GM03348 (cell line): Measurements from ENCODE around the gene PLS1.
"Not testable (repeated sequence)": the region's sequence is repeated elsewhere in the genome, so short reads cannot be mapped to it uniquely, and the experiment has no call there.

ENCODE experiments used
- DNase-seq: peaks from one replicate; pipeline ENCODE4 v3.0.0; 2012; ENCODE audit warnings: low spot score

Gene PLS1

DNA sequence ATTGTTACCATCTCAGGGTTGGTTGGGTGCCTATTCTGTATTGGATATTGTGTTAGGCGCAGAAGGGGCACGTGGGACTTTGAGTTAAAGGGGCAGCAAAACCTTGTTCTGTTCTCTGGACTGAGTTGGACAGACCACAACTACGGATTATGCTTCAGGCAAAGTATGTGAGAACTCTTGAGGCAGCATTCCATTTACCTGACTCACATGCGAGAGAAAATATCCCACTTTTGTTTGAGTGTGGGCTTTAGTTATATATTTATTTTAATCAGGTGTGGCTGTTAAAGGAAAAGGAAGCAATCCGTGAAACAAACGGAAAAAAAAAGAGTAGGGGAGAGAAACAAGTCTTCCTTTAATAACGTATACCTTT lies 627 bp upstream of the PLS1 start:
- DNase-seq, result peak; percentile 51

DNA sequence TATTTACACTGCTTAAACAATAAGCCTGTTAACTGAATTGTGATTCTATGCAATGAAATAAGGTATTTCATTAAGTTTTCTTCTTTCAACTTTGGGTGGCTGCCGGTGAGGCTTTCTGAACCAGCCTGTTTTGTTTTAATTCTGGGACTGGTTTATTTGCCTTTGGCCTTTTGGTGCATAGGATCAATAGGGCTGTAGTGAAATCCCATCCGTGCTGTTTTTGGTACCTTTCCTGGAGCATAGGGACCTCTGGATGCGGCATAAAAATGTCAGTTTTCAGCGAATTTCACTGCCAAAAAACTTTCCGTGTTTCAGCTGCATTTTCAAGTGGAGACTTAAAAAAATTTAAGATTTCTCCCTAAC lies 514 bp downstream of the PLS1 start:
- DNase-seq, result no peak

DNA sequence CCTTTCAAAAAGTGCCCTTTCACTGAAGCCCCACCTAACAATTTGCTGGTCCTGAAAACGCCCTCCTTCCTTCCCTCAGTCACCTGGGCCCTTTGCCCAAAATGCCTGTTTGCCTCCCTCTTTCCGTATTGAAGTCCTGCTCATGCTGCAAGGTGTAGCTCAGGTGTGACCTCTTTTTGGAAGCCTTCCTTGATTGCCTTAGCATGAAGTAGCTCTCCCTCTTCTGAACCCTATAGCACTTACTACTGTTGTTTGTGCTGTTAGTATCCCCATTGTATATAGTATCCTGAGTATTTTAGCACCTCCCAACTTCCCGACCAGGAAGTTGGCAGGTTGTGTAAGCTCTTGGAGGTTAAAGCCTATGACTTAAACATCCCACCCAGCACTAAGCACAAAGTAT lies 1.7 kb downstream of the PLS1 start:
- DNase-seq, result no peak

DNA sequence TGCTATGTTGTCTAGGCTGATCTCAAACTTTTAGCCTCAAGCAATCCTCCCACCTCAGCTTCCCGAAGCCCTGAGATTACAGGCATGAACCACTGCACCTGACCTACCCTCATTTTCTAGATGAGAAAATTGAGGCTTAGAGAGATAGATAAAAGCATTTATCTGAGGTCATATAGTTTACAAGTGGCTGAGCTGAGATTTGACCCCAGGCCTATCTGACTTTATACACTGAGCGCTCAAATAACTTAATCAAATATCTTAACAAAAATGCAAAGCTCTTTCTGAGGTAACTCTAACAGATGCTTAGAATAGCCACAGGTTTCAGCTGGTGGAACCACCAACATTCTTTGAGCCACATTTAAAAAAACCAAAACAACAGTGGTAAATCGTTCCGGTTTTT lies 5.5 kb downstream of the PLS1 start:
- no peak for DNase-seq

DNA sequence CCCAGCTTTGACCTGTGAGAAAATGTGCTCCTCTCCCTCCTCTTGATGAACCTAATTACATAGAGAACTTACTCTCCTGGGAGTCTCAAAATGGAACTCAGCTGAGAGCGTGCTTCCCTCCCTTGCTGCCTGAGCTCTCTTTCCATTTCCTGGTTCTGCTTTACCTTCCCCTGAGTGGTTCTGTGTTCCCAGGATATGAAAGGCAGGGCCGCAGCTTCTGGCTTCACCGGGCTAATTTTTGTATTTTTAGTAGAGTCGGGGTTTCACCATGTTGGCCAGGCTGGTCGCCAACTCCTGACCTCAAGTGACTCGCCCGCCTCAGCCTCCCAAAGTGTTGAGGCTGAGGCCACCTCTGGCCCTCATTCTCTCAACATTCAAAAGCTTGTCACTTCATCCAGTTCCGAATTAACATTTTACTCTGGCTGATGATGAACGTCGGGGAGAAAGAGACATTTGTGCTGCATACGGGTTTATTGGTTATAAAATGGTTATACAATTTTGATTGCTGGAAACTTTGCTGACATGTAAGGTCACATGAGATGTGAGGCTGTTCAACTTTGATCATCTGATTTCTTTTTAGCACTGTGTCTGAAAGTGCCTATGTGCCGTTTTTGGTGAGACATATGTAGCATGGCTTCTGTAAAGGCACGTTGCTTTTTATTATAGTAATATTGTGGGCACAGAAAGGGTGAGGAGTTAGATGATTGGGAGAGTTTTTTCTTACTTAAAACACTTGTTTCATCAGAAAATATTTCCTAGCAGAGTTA lies 6.6 kb downstream of the PLS1 start:
- no peak for DNase-seq

DNA sequence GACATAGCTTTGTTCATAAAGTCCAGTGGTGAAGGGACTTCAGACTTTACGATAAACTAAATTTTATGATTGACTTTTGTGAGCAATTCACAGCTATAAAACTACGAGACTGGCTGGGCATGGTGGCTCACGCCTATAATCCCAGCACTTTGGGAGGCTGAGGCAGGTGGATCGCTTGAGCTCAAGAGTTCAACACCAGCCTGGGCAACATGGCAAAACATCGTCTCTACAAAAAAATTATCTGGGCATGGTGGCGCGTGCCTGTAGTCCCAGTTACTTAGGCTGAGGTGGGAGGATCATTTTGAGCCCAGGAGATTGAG lies 7.2 kb downstream of the PLS1 start:
- DNase-seq, result not testable (repeated sequence)

DNA sequence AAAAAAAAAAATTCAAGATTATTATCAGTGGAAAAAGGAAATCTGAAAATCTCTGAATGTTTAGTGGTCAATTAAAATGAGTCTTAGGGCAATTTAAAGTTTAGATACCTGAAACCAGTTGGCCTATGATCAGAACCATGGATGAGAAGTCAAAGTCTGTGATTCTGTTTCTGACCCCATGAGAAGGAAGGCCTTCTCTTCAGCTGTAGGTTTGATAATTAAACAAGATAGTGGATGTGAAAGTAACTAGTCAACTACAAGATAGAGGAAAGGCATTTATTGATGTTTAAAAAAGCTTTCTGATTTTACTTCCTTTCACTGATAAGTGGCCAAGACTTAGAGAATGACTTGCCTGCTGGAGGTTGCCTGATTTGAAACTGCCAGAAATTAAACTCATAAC lies 8.7 kb downstream of the PLS1 start:
- no peak for DNase-seq

DNA sequence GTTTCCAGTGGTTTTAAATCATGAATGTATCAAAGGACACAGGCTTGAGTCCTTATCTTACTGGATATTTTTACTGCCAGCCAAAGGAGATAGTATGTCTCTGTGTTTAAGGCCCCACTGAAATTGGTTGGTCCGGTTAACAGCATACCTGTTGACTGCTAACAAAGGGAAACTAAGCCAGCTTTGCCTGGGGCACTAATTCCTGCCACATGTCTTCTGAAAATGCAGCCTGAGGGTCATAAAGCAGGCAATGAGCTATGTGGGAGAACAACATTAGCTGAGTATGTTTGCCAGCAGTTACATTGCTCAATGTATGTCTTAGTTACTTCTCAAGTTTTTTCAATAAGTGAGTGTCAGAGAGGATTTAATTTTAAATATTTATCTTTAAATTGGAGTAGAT lies 12.4 kb downstream of the PLS1 start:
- no peak for DNase-seq

DNA sequence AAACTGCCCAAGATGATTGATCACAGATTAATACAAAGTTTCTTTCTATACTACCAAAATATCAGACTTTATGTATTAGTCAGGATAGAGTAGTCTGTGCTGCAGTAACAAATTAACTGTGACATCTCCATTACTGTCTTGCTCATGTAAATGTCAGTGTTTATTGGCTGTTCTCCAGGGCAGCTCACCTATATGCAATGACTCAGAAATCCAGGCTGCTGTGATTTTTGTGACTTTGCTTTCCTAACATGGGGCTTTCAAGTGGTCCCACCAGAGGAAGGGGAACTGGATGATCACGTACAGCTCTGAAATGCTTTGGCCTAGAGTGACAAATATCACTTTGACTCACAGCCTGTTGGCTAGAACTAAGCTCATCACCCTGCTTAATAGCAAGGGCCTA lies 12.9 kb downstream of the PLS1 start:
- DNase-seq, result no peak

DNA sequence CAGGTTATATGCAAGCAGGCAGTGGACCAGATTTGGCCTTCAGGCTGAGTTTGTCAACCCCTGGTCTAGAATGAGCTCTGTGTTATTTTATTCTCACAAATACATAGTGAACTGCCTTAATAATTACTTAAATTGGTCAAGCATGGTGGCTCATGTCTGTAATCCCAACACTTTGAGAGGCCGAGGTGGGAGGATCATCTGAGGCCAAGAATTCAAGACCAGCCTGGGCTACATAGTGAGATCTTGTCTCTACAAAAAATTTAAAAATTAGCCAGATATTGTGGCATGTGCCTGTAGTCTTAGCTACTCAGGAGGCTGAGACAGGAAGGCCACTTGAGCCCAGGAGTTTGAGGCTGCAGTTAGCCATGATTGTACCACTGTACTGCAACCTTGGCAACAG lies 15.0 kb downstream of the PLS1 start:
- DNase-seq, result no peak

DNA sequence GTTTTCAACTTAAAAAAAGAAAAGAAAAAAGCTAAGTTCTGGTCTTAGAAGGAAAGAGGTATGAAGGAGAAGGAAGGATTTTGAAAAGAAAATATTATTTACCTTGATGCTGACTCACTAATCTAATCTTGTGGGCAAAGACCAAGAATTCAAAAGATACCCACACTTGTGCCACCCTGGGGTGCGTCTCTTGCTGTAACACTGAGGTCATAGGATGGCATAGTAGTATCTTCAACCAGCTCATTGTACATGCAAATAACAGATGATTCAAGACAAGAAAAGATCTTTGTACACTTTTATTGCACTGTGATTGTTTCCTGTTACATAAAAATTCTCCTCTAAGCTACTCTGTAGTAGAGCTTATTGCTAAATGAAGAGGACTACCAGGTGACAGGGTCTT lies 17.3 kb downstream of the PLS1 start:
- no peak for DNase-seq

DNA sequence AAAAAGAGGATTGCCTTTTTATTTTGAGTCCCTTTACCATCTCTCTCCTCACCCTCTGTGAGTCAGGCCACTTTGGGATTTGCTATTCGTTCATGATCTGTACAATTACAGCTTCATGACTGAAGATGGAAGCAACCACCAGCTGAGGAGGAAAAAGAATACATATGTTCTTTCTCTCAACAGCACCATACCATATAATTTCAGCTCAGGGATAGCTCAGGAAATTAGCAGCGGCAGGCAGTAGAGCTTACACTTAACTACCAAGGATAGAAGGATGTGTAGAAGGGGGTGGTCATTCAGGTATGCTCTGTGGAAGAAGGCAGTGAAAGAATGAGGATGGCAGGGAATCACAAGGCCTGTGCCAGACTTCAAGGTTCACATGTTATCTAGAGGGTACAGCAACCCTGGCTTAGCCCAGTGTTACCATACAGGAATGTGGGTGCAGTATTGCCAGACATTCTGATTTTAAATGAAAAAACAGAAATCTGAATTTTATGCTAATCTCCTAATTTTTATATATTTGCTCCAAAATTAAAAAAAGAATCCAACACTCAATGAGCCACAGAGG lies 17.9 kb downstream of the PLS1 start:
- no peak for DNase-seq

DNA sequence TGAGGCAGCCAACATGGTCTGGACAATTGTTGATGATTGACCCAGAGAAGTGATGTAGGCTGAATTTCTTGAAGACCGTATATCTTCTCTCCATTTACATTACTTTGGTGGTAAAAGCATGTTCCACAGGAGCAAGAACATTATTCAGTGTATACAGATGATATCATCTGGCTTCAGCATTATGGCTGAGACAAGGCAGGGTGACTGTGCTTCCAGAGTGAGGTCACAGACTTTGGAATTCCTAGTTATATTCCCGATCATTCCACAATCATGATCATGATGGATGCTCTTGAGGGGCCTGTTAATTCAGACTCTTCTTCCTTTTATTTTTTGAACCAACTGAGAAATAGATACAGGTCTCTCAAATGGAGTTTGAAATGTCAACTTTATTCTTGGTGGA lies 19.0 kb downstream of the PLS1 start:
- no peak for DNase-seq

DNA sequence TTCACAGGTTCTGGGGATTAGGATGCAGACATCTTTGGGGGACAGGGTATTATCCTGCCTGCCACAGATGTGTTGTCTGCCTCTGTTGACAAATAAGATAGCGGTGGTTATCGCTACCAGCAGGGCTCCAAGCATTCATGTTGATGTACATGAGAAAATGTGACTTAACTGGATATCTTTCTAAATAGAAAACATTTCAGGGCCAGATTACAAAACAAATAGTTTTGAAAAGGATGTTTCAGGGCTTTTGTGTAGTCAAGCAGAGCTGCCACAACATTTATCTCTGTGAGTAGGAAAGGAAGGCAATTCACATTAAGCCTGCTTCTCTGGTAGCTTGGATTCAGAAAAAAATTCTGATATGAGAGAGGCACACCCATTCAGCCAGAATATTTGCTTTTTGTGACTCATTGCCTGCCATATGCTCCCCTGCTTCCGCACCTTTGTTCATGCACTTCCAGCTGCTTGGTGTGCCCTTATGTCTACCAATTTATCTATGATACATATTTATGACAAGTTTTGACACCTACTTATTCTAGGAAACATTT lies 22.8 kb downstream of the PLS1 start:
- DNase-seq, result no peak

DNA sequence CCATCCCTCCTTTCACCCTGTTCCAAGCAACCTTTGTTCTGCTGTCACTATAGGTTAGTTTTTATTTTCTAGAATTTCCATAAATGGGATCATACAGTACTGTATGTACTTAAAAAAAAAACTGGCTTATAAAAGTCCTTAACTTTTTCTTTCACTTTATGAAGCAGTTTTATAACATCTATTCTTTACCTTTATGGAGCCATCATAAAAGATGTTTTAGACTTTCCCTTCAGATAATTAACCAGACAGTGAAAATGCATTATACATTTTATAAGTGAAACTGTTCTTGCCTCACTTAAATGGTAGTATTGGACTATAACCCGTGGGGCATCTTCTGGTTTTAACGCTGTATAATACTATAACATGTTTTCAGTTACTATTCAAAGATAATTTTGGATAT lies 26.2 kb downstream of the PLS1 start:
- no peak for DNase-seq

DNA sequence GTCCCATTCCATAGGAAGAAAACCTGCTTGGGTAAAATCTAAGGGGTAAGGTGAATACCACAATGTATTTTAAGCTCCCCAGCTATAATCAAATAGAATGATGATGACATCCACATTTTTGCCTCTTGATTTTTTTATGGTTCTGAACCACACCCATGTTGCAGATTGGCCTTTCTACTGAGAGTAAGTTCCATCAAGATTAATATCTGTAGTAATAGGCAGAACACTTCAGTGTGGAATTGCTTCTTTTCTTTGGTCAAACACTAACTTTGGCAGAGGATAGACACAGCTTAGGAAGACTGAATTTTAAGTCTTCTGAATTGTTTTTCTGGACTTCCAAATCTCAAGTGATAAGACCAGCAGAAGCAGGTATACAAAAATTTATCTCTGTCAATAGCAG lies 27.0 kb downstream of the PLS1 start:
- DNase-seq, result no peak

DNA sequence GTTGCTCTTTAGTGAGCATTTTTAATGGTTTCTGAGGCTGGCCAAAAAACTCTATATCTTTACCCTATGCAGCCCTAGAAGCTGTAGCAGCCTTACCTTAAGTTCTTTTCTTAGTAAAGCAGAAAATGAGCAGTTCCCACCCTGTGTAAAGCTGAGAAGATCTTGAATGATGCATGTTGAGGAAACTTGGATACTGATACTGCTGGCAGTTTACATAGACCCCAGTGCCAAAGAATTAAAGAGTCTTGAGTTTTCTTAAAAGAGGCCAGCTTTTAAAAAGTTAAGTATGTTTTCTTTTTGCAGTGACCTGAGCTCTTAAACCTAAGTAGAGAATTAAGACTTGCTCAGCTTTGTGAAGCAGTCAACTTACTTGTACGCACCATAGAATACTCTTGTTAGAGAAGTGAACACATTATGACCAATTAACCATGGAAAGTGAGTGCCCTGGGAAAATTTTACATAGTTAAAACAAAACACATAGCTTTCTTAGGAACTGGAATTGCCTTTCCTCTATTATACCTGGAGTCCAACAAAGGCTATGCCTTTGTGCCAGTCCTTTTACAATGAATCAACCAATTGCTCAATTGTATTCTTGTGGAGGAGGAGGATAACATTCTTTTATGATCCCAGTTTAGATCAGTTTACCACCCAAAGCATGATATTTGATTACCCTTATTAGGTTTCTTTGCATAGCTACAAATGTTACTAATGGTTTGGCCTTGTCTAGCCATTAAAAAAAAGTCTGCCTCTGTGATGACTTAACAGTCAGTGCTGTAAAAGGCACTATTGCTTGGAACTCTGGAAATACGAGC lies 28.4 kb downstream of the PLS1 start:
- no peak for DNase-seq

DNA sequence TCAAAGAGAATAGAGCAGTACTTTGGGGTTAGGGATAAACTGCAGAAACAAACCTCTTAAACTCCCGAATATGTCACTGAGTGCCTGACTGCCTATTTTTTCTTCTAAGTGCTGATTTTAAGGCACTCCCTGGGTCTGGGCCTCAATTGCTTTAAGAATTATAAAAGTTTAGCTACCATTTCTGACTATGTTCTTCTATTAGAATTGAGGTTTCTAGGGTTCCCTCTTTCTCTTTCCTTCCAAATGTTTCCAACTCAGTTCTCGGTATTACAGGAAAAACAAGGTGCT lies 28.9 kb downstream of the PLS1 start:
- DNase-seq, result no peak

DNA sequence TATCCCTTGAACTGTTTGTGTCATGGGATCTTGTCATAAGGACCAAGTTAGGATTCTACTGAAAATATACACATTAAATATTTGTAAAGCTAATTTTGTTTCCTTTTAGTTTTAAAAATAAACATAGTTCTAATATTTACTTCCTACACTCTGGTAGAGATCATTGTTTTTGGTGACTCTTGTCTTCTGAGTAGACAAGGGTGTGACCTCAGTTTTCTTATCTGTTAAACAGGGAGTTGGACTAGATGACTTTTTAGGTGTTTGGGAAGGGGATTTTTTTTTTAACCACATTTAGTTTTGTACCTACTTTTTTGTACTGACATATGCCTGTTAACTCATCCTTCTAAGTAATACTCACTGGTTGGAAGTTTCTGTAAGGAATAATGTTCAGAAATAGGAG lies 30.8 kb downstream of the PLS1 start:
- no peak for DNase-seq

DNA sequence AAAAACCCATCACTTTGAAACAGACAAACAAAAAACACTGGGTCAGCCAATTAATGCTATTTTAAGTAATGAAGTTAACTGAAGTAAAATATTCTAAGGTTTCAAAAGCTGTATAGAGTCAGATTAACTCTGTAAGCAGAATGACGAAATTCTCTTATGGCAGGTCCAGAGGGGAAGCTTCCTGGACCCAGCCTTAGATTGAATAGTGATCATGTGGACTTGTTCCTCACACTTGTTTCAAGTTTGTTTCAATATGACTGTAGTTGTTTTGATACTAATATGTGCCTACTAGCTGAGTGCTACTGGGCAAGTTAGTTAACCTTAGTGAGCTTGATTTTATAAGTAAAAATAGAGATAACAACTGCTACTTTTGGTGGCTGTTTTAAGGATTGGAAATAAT lies 32.6 kb downstream of the PLS1 start:
- no peak for DNase-seq

DNA sequence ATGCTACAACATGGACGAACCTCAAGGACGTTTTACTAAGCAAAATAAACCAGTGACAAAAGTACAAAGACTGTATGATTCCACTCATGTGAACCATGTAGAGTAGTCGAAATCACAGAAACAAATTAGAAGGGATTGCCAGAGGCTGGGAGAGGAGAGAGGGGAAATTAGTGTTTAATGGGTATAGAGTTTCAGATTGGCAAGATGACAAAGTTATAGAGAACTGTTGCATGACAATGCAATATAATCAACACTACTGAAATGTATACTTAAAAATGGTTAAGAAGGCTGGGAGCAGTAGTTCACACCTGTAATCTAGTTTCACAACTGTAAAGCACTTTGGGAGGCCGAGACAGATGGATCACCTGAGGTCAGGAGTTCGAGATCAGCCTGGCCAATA lies 36.9 kb downstream of the PLS1 start:
- no peak for DNase-seq

DNA sequence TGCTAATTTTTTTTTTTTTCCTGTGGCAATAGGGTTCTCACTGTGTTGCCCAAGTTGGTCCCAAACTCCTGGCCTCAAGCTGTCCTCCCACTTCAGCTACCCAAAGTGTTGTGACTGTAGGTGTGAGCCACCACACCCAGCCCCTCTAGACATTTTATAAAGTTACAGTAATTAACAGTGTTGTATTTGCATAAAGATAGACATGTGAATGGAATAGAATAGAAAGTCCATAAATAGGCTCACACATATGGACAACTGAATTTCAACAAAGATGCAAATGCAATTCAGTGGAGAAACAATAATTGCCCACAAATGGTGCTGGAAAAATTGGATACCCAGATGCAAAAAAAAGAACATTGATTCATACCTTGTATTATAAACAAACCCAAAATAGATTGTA lies 39.9 kb downstream of the PLS1 start:
- no peak for DNase-seq

DNA sequence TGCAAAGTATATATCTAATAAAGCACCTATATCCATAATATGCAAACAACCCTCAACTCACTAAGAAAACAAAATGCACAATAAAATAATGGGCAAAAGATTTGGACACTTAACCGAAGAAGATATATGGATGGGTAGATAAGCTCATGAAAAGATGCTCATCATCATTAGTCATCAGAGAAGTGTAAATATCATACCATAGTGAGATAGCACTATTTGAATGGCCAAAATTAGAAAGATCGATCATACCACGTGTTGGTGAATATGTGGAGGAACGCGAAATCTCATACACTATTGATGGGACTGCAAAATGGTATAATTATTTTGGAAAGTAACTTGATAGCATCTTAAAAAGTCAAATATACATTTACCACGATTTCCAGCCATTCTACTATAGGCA lies 40.5 kb downstream of the PLS1 start:
- DNase-seq, result no peak

DNA sequence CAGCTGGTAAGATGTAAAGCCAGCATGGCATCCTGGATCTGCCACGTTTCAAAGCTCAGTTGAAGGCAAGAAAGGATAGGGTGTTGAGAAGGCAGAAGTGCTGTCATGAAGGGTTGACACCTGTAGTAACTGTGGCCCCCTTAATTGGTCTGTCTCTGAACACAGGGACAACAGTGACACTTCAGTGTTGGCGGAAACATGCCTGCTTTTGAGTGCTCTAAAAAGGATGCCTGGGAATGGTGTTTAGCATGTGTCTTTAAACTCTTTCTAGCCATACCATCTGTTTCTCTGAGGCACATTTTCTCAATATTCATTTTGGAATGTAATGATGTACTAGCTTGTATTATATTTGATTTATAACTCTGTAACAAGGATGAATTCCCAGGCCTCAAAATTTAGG lies 42.1 kb downstream of the PLS1 start:
- DNase-seq, result no peak
